Measurements from ENCODE around the gene GLTP.

DNA sequence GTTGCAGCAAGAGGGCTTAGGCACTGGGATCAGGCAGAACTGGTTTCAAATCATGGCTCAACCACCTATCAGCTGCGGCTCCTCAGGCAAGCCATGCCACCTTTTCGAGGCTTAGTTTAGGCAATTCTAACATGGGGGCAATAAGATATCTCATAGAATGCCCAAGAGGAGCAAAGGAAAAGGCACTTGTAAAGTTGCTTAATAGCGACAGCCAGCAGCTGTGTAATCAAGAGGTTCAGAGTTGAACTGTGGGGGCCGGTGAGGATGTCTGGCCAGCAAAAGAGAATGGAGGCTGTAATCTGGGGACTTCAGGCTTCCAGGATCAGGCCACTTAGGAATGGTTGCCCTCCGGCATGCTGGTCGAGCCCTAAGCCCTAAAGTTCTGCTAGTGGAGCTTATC is 16.7 kb upstream of the GLTP start:
- TF ChIP-seq POLR2A (IDR thresholded peaks at IDR 0.05) (no peak), CTCF (IDR thresholded peaks at IDR 0.05) (no peak)
